ES-I3 (cell line): Measurements from ENCODE around the gene DUSP8.

ENCODE experiments used
- H3K36me3 ChIP-seq: 2 replicates; pipeline ENCODE4 v1.6.1; 2013; ENCODE audit warnings: mild to moderate bottlenecking, low read length, control low read depth, moderate library complexity; ENCODE audit not compliant: insufficient read depth
- H3K4me1 ChIP-seq: 2 replicates; pipeline ENCODE4 v1.6.1; 2013; ENCODE audit warnings: mild to moderate bottlenecking, control low read depth, low read length; ENCODE audit not compliant: insufficient read depth
- H3K9ac ChIP-seq: 2 replicates; pipeline ENCODE4 v1.6.1; 2013; ENCODE audit warnings: low read depth, mild to moderate bottlenecking, low read length, moderate library complexity
- H3K9me3 ChIP-seq: 2 replicates; pipeline ENCODE4 v1.6.1; 2013; ENCODE audit warnings: mild to moderate bottlenecking, low read length, moderate library complexity; ENCODE audit not compliant: control insufficient read depth, insufficient read depth

DUSP8 gene

GRCh38 chr11:1546077-1546535 lies 26.0 kb downstream of the DUSP8 start:
- Histone ChIP-seq H3K9ac (peak overlapping the region; percentile 59; the same call in 1 of the 2 replicates), H3K36me3 (no peaks in the 10 kb centered on the region), H3K9me3 (no peaks in the 10 kb centered on the region), H3K4me1 (peaks cover 5% of the 10 kb centered on the region; the same call in 1 of the 2 replicates)

DNA sequence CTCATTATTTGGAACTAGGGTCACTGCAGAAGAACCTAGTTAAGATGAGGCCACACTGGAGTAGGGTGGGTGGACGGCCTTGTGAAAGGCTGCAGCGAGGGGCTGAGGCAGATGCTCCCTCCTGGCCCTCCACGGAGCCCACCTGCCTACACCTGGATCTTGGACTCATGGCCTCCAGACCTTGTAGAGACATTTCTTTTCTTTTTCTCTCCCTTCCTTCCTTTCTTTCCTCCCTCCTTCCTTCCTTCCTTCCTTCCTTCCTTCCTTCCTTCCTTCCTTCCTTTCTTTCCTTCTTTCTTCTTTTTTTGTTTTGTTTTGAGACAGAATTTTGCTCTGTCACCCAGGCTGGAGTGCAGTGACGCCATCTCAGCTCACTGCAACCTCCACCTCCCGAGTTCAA lies 26.6 kb downstream of the DUSP8 start:
- no peak overlapping the region for H3K9ac ChIP-seq

GRCh38 chr11:1544536-1544935 lies 27.5 kb downstream of the DUSP8 start:
- Histone ChIP-seq H3K9ac (no peak overlapping the region), H3K9me3 (no peaks in the 10 kb centered on the region), H3K36me3 (no peaks in the 10 kb centered on the region), H3K4me1 (peaks cover 5% of the 10 kb centered on the region; the same call in 1 of the 2 replicates)

More for the DNA sequence above, 26.6 kb downstream of the DUSP8 start:
- Histone ChIP-seq H3K4me1 (peaks cover 5% of the 10 kb centered on the region; the same call in 1 of the 2 replicates), H3K9me3 (no peaks in the 10 kb centered on the region), H3K36me3 (no peaks in the 10 kb centered on the region)

DNA sequence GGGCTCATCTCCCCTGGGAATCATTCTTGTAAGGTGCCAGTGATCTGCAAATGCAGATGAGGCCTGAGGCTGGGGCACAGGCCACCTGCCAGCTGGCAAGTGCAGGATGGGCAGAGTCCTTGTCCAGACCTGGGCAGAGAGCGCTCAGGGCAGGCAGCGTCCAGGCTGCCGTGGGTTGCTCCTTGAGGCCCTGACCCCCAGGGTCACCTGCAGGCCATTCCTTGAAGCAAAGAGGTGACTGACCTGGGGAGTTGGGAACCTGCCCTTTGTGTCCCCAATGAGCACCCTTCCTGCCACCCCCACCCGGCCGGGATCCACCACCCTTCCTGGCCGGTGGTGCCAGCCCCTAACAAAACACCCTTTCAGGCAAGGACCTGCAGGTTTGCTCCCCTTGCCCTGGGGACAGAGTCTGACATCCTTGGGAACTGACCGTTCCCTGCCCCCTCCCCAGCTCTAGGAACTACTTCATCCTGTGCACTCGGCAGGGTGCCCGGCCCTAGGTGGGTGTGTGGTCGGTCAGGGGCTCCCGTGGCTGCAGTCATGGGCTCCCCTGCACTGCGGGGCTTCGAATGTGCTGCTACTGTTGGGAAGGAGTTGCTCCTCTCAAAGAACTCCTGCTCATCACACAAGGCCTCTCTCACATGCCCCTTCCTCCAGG lies 28.3 kb downstream of the DUSP8 start:
- Histone ChIP-seq H3K9ac (no peak overlapping the region), H3K36me3 (no peaks in the 10 kb centered on the region), H3K9me3 (no peaks in the 10 kb centered on the region), H3K4me1 (peaks cover 5% of the 10 kb centered on the region; the same call in 1 of the 2 replicates)

DNA sequence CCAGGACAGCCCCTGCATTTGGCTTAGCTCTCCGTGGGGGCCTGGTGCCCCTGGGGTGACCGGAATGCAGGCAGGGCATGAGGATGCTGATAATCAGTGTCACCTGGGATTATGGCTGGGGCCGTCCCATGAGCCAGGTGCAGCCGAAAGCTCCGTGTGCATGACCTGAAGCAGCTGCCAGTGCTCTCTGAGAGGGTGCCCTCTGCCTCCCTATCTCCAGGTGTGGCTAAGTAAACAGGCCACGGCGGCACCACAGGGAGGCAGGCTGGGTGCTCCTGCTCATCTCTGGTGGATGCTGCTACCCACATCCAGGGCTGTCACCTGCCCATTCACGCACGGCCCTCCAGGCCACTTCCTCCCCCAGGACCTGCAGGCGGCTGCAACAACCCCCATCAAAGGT lies 29.8 kb downstream of the DUSP8 start:
- H3K36me3 ChIP-seq, result no peaks in the 10 kb centered on the region
- H3K9me3 ChIP-seq, result no peaks in the 10 kb centered on the region
- no peak overlapping the region for H3K9ac ChIP-seq
- H3K4me1 ChIP-seq, result peaks cover 5% of the 10 kb centered on the region; the same call in 1 of the 2 replicates

GRCh38 chr11:1541474-1542204 lies 30.4 kb downstream of the DUSP8 start:
- H3K9ac ChIP-seq, result no peak overlapping the region
- peaks cover 5% of the 10 kb centered on the region; the same call in 1 of the 2 replicates for H3K4me1 ChIP-seq
- no peaks in the 10 kb centered on the region for H3K9me3 ChIP-seq
- no peaks in the 10 kb centered on the region for H3K36me3 ChIP-seq

DNA sequence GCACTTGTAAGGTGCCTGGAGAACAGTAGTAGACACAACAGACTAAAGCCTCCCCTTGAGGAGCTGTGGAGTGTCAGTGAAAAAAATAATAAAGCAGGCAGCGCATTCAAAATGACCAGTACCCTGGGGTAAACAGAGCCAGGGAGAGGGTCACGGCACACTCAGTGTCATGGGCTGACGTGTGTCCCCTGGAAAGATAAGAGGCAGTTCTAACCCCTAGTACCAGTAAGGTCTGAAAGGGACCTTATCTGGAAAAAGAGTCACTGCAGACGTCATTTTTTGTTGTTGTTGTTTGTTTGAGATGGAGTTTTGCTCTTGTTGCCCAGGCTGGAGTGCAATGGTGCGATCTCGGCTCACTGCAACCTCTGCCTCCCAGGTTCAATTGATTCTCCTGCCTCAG lies 32.0 kb downstream of the DUSP8 start:
- H3K4me1 ChIP-seq, result no peaks in the 10 kb centered on the region; the same call in 1 of the 2 replicates
- no peaks in the 10 kb centered on the region for H3K9me3 ChIP-seq
- no peak overlapping the region for H3K9ac ChIP-seq
- no peaks in the 10 kb centered on the region for H3K36me3 ChIP-seq

- H3K9me3 ChIP-seq, result no peaks in the 10 kb centered on the region
- no peak overlapping the region for H3K9ac ChIP-seq
- no peaks in the 10 kb centered on the region for H3K36me3 ChIP-seq
- H3K4me1 ChIP-seq, result no peaks in the 10 kb centered on the region
Observed at GRCh38 chr11:1538153-1538552, 33.9 kb downstream of the DUSP8 start.

GRCh38 chr11:1536065-1536843 lies 35.8 kb downstream of the DUSP8 start:
- H3K9me3 ChIP-seq, result no peaks in the 10 kb centered on the region
- no peaks in the 10 kb centered on the region for H3K4me1 ChIP-seq
- no peak overlapping the region for H3K9ac ChIP-seq
- H3K36me3 ChIP-seq, result no peaks in the 10 kb centered on the region

GRCh38 chr11:1534682-1535081 lies 37.4 kb downstream of the DUSP8 start:
- Histone ChIP-seq H3K4me1 (no peaks in the 10 kb centered on the region), H3K9me3 (no peaks in the 10 kb centered on the region), H3K36me3 (no peaks in the 10 kb centered on the region), H3K9ac (no peak overlapping the region)

GRCh38 chr11:1534171-1534570 lies 37.9 kb downstream of the DUSP8 start:
- Histone ChIP-seq H3K36me3 (no peaks in the 10 kb centered on the region), H3K9ac (no peak overlapping the region), H3K9me3 (no peaks in the 10 kb centered on the region), H3K4me1 (no peaks in the 10 kb centered on the region)

GRCh38 chr11:1533342-1533725 lies 38.7 kb downstream of the DUSP8 start:
- H3K4me1 ChIP-seq, result no peaks in the 10 kb centered on the region
- no peaks in the 10 kb centered on the region for H3K9me3 ChIP-seq
- H3K36me3 ChIP-seq, result no peaks in the 10 kb centered on the region
- H3K9ac ChIP-seq, result no peak overlapping the region

- no peaks in the 10 kb centered on the region for H3K4me1 ChIP-seq
- H3K9ac ChIP-seq, result no peak overlapping the region
- H3K9me3 ChIP-seq, result no peaks in the 10 kb centered on the region
- H3K36me3 ChIP-seq, result no peaks in the 10 kb centered on the region
Observed at GRCh38 chr11:1532606-1533341, 39.3 kb downstream of the DUSP8 start.

DNA sequence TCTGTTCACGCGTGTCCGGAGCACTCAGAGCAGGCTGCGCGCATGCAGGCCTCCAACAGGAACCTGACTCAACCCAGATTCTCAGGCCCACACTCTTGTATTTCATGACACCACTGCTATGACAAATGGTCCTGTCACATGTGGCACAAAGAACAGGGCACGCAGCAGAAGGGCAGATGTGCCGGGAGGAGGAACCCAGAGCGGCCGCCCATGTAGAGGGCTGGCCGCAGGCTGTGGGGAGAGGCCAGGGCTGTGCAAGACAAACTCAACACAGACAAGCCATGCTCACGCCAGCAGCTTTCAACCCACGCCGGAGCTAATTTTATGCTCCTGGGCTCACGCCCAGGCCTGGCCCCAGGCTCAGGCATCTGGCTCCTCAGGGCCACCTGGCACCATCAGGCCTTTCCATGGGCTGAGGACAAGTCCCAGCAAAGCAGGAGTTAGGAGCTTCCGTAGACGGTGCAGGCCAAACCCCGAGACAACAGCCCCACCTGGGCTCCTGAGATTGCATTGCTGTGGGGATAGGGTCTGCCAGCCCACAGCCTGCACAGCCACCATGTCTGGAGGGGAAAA lies 40.0 kb downstream of the DUSP8 start:
- no peaks in the 10 kb centered on the region for H3K36me3 ChIP-seq
- no peaks in the 10 kb centered on the region for H3K4me1 ChIP-seq
- H3K9ac ChIP-seq, result no peak overlapping the region
- H3K9me3 ChIP-seq, result no peaks in the 10 kb centered on the region
